NCI-H345 treated with DMSO at 0.1 percent for 48 hours (cell line): ENCODE results near the gene EXOC3.
"Not testable (repeated sequence)": the region's sequence is repeated elsewhere in the genome, so short reads cannot be mapped to it uniquely, and the experiment has no call there.

Experiments used
- DNase-seq: peaks from one replicate; lab custom pipeline; 2025; ENCODE audit not compliant: unreplicated experiment; lab: John Stamatoyannopoulos, UW

Gene EXOC3

GRCh38 chr5:484556-484955 is 41.6 kb downstream of the EXOC3 start:
- no peak for DNase-seq

- no peak for DNase-seq
These were observed 42.4 kb downstream of the EXOC3 start for GRCh38 chr5:485113-485945.

- DNase-seq = no peak
These were observed 43.0 kb downstream of the EXOC3 start for GRCh38 chr5:485946-486491.

- DNase-seq = not testable (repeated sequence)
These were observed 43.6 kb downstream of the EXOC3 start for GRCh38 chr5:486597-486996.

- no peak for DNase-seq
These were observed 45.3 kb downstream of the EXOC3 start for GRCh38 chr5:488241-488640.

- no peak for DNase-seq
These were observed 46.0 kb downstream of the EXOC3 start for GRCh38 chr5:488744-489688.

GRCh38 chr5:489689-490080 is 46.7 kb downstream of the EXOC3 start:
- no peak for DNase-seq

- no peak for DNase-seq
These were observed 47.4 kb downstream of the EXOC3 start for GRCh38 chr5:490116-491106.

GRCh38 chr5:491119-491855 is 48.3 kb downstream of the EXOC3 start:
- no peak for DNase-seq

GRCh38 chr5:491856-492155 is 48.8 kb downstream of the EXOC3 start:
- DNase-seq = no peak

- no peak for DNase-seq
These were observed 49.4 kb downstream of the EXOC3 start for GRCh38 chr5:492314-492893.

GRCh38 chr5:493119-493701 is 50.2 kb downstream of the EXOC3 start:
- no peak for DNase-seq

GRCh38 chr5:493758-494157 is 50.8 kb downstream of the EXOC3 start:
- no peak for DNase-seq

GRCh38 chr5:494667-495255 is 51.8 kb downstream of the EXOC3 start:
- DNase-seq = no peak

GRCh38 chr5:496028-496427 is 53.1 kb downstream of the EXOC3 start:
- DNase-seq = no peak

- DNase-seq = no peak
These were observed 54.2 kb downstream of the EXOC3 start for GRCh38 chr5:497090-497700.

GRCh38 chr5:497871-498509 is 55.0 kb downstream of the EXOC3 start:
- DNase-seq = no peak
